ENCODE results near the gene ZNF385A.

Gene ZNF385A

DNA sequence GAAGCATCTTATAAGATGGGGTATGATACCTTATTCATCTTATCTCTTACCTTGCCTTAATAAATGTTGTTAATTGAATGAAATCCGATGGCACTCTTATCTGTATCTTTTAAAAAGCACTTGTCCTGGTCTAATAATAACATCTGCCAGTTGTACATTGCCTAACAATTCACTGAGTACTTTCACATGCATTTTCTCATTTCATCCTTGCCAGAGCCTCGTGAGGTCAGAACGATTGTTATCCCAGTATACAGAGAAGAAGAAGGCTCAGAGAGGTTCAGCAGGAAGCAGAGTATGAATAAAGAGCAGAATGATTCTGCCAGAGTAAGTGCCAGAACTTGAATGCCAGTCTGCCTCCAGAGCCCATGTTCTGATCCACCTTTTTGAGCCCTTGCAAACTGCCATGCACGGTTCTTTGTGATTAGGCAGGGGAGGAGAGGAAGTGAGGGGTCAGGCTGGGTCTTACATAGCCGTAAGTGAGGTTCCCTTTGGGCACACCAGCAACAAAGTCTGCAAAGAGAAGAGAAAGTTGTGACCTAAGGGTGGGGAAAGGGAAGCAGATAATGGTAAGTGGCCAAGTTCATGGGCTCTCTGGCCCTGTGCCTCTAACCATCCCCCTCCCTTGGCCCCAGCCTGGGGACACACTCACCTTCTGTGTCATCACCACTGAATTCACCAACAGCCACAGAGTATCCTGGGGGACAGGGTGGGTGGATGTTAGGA, 22.8 kb upstream of the ZNF385A start:
- peak; percentile 27 to 29 for ATAC-seq (replicated peaks)
- no peak overlapping the region for H3K27ac Mint-ChIP-seq
- H3K4me3 Mint-ChIP-seq = no peak overlapping the region
- H3K4me1 Mint-ChIP-seq = peaks cover 20 to 32% of the 10 kb centered on the region in 2 donors
- H3K36me3 Mint-ChIP-seq = no peaks in the 10 kb centered on the region
- DNase-seq = no peak
- no peaks in the 10 kb centered on the region for H3K27me3 Mint-ChIP-seq
- H3K9me3 Mint-ChIP-seq = no peaks in the 10 kb centered on the region

DNA sequence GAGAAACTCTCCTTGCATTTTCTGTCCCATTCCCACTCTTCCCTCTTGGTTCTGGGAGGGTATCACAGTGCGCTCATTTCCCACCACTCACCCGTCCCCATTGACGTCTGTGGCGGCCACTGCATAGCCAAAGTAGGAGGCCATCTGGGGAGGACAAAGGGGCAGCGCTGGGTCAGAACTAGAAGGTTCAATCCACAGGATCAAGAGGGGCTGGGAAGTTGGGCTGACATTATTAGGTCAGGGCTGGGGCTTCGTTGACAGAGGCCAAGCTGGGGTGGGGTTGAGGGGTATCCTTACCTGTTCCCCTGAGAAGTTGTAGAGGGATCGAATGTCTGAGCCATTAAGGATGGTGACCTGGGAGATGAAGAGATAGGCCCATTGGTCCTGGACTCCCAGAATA, 21.0 kb upstream of the ZNF385A start:
- Mint-ChIP-seq H3K9me3 (no peaks in the 10 kb centered on the region), H3K4me1 (peaks cover 11 to 20% of the 10 kb centered on the region in 2 donors), H3K4me3 (no peak overlapping the region), H3K27me3 (no peaks in the 10 kb centered on the region), H3K36me3 (no peaks in the 10 kb centered on the region), H3K27ac (no peak overlapping the region)
- no peak for ATAC-seq (replicated peaks)
- no peak for DNase-seq

DNA sequence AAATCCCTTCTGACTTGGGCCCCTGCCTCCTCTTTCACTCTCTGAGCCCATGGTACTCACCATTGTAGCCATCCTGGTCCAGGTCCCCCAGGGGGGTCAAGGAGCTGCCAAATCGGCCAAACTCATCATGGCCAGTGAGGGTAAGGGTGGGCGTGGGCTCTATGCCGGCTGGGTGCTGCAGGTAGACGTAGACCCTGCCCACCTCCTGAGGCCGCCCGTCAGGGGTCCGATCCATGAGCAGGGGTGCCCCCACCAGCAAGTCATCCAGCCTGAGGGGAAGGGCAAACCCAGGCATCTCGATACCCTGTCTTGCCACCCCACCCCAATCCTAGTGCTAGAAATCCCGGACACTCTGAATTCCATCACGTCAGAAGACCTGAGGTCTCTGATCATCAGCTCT, 20.6 kb upstream of the ZNF385A start:
- peaks cover 11 to 20% of the 10 kb centered on the region in 2 donors for H3K4me1 Mint-ChIP-seq
- H3K27me3 Mint-ChIP-seq = no peaks in the 10 kb centered on the region
- H3K9me3 Mint-ChIP-seq = no peaks in the 10 kb centered on the region
- H3K36me3 Mint-ChIP-seq = no peaks in the 10 kb centered on the region
- no peak overlapping the region for H3K27ac Mint-ChIP-seq
- ATAC-seq (replicated peaks) (no peak), DNase-seq (no peak)
- no peak overlapping the region for H3K4me3 Mint-ChIP-seq

DNA sequence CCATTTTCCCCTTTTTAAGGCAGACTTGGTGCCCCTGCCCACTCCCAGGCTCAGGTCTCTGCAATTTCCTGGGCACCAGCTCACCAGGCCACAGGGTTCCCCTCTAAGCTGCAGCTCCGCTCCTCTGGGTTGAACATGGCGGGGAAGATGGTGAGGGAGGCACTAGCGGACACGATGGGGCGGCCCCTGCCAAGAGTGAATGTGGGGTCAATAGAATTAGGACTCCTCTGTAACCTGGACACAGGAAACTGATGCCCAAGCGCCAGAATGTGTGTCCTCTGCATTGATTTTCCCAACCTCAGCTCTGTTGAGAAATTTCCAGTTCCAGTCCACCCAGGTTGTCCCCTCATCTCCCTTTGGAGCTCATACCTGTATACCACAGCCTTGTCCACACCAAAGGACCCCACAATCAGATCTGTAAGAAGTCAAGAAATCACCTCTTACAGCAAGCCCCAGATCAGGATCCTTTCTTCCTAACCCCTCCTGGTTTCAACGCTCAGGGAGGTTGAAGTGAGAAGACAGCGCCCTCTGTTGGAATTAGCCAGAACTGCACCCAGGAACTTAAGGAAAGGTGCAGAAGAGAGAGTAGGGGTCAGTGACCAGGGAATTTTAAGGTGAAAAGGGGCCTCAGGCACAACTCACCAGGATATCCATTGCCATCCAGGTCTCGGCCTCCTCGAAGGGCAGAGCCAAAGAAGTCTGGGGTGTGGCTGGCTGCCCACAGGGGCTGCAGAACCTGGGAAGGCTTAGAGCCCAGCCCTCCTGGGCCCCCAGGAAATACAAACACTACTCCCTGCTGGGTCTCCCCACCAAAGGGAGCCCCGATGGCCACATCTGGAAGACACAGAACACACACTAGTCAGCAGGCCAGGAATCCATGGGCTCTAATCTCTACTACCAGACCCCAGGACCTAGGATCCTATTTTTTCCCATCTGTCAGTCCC, 19.8 kb upstream of the ZNF385A start:
- peak in 1 of 2 donors; percentile 59 for ATAC-seq (replicated peaks)

DNA sequence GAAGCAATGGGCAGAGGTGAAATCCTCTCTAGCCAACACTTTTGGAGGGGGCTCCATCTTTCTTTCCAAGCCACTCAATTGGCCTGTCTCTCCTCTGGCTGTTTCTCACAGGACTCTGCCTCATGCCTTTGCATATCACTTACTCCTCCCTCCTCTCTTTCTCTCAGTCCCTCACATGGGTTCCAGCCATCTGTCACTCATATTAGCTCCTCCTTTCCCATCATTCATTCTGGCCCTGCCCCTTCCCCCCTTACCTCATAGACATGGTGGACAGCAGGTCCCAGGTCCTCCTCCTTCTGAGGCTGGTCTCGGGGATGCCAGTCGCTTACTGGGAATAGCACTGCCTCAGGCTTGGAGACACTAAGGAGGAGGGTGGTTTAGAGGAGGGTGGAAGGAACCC, 16.6 kb upstream of the ZNF385A start:
- ATAC-seq (replicated peaks) (no peak), DNase-seq (no peak)
- H3K4me1 Mint-ChIP-seq = peaks cover 4 to 14% of the 10 kb centered on the region in 2 donors

More for the DNA sequence above, 19.8 kb upstream of the ZNF385A start:
- H3K4me1 Mint-ChIP-seq = peaks cover 11 to 21% of the 10 kb centered on the region in 2 donors
- no peaks in the 10 kb centered on the region for H3K9me3 Mint-ChIP-seq
- no peak overlapping the region for H3K4me3 Mint-ChIP-seq
- H3K27ac Mint-ChIP-seq = no peak overlapping the region
- no peaks in the 10 kb centered on the region for H3K36me3 Mint-ChIP-seq
- no peak for DNase-seq
- H3K27me3 Mint-ChIP-seq = no peaks in the 10 kb centered on the region

DNA sequence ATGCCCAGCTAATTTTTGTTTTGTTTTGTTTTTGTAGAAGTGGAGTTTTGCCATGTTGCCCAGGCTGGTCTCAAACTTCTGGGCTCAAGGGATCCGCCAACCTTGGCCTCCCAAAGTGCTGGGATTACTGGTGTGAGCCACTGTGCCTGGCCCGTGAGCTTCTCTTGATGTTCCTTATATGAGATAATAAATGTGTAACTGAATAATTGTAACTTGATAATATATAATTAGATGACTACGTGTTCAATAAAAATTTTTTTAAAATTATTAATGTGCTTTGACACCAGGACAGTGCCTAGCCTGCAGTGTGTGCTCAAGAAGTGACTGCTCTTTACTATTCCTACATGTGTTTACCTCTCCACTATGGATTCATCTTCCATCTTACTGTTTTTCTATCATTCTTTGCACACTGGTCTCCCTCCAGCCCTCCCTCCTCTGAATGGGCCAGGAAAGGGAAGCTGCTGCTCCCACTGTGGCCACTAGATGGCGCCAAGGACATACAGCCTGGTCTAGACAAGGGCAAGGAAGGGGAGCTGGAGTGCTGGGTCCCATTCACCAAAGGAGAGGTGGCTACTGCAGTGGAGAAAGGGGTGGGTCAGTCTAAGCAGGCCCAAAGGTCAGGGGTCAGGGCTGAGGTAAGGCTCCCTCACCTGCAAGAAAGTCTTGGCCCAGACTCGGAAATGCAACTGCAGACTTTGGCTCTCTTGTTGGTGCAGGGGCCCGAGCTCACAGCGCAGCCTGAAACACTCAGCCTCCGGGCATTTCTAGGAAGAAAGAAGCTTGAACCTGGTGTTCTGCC, 14.7 kb upstream of the ZNF385A start:
- ATAC-seq (replicated peaks) = peak; percentile 96 to 98
- Mint-ChIP-seq H3K4me3 (no peak overlapping the region), H3K27me3 (no peaks in the 10 kb centered on the region), H3K27ac (no peak overlapping the region), H3K9me3 (no peaks in the 10 kb centered on the region), H3K4me1 (peaks cover under 1 to 8% of the 10 kb centered on the region in 2 donors), H3K36me3 (no peaks in the 10 kb centered on the region)
- peak; percentile 73 for DNase-seq

More for the DNA sequence above, 16.6 kb upstream of the ZNF385A start:
- H3K4me3 Mint-ChIP-seq = no peak overlapping the region
- no peaks in the 10 kb centered on the region for H3K27me3 Mint-ChIP-seq
- no peaks in the 10 kb centered on the region for H3K36me3 Mint-ChIP-seq
- no peak overlapping the region for H3K27ac Mint-ChIP-seq
- no peaks in the 10 kb centered on the region for H3K9me3 Mint-ChIP-seq

DNA sequence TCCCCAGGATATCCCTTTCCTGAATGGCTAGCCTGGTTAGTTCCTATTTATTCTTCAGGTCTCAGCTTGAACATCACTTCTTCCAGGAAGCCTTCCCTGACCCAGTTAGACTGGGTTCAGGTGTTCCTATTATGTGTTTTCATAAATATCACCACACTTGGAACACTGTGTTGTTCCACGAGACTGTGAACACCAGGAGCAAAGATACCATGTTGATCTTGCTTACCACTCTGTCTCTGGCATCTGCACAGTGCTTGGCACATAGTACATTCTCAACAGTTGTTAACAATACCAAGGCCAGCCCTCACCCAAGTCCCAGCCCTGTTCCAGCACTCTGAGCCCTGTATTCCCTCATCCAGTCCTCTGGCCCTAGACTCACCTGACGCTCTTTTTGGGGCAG, 13.7 kb upstream of the ZNF385A start:
- no peak for DNase-seq
- ATAC-seq (replicated peaks) = no peak
- H3K4me3 Mint-ChIP-seq = no peak overlapping the region
- H3K9me3 Mint-ChIP-seq = no peaks in the 10 kb centered on the region
- H3K36me3 Mint-ChIP-seq = no peaks in the 10 kb centered on the region
- peaks cover 6 to 17% of the 10 kb centered on the region in 2 donors for H3K4me1 Mint-ChIP-seq
- H3K27me3 Mint-ChIP-seq = no peaks in the 10 kb centered on the region
- H3K27ac Mint-ChIP-seq = no peak overlapping the region

DNA sequence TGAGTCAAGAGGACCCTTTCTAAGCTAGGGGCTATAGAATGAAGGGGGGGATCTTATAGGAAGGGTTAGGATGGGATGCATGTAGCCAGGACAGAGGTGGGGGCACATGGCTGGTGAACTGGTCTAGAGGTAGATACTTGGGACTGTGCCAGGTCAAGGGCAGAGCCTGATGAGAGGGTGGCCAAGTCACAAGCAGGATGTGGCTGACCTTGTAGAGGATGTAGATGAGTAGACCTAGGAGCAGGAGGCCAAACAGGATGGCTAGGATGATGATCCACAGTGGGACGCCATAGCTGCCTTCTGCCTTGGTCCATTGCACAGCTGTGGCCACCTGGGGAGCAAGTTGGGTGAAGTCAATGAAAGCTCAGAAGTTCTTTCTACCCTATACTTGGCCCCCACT, 12.6 kb upstream of the ZNF385A start:
- Mint-ChIP-seq H3K4me3 (no peak overlapping the region), H3K9me3 (no peaks in the 10 kb centered on the region), H3K4me1 (peaks cover 12 to 27% of the 10 kb centered on the region in 2 donors), H3K27ac (no peak overlapping the region), H3K36me3 (no peaks in the 10 kb centered on the region), H3K27me3 (no peaks in the 10 kb centered on the region)
- no peak for DNase-seq
- ATAC-seq (replicated peaks) = no peak

DNA sequence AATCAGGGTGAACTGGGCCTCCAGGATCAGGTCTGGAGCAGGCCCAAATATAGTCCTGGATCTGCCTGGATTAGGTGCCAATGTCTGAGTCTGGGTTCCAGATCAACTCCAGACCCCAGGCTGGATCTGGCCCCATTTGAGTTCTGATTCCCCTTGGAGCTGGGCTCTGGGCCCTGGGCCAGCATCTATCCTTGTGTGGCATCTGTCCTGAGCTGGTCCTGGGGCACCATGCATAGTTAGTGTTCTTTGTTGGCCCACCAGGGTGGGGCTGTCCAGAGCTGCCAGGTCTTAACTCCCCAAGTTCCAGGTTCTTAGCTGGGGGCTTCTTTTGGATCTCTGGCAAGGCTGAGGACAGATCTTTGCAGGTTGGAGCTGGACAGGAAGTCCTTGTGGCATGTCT, 11.0 kb upstream of the ZNF385A start:
- H3K27me3 Mint-ChIP-seq = no peaks in the 10 kb centered on the region
- no peaks in the 10 kb centered on the region for H3K36me3 Mint-ChIP-seq

DNA sequence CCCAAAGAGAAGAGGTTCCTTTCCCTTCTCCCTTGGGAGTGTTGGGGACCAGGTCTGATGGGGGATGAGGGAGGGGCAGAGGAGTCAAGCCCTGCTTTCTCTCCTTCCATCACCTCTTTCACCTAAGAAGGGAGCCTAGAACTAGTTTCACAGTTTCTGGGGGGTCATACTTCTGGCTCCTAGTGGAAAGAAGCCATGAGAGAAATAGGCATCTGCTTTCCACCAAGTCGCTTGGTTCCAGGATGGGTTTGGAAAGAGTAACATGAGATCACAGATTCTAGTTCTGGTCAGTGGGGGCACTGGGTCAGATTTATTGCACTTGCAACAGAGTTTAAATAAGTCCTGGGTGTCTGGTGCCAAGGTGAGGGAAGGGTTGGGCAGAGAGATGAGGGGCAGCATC, 10.5 kb upstream of the ZNF385A start:
- DNase-seq (no peak), ATAC-seq (replicated peaks) (no peak)
- no peaks in the 10 kb centered on the region for H3K36me3 Mint-ChIP-seq
- no peak overlapping the region for H3K27ac Mint-ChIP-seq
- no peak overlapping the region for H3K4me3 Mint-ChIP-seq
- H3K9me3 Mint-ChIP-seq = no peaks in the 10 kb centered on the region
- H3K4me1 Mint-ChIP-seq = peaks cover 23 to 49% of the 10 kb centered on the region in 2 donors
- H3K27me3 Mint-ChIP-seq = no peaks in the 10 kb centered on the region

More for the DNA sequence above, 11.0 kb upstream of the ZNF385A start:
- Mint-ChIP-seq H3K27ac (no peak overlapping the region), H3K4me1 (peaks cover 19 to 43% of the 10 kb centered on the region in 2 donors), H3K4me3 (no peak overlapping the region), H3K9me3 (no peaks in the 10 kb centered on the region)
- ATAC-seq (replicated peaks) (no peak), DNase-seq (no peak)

DNA sequence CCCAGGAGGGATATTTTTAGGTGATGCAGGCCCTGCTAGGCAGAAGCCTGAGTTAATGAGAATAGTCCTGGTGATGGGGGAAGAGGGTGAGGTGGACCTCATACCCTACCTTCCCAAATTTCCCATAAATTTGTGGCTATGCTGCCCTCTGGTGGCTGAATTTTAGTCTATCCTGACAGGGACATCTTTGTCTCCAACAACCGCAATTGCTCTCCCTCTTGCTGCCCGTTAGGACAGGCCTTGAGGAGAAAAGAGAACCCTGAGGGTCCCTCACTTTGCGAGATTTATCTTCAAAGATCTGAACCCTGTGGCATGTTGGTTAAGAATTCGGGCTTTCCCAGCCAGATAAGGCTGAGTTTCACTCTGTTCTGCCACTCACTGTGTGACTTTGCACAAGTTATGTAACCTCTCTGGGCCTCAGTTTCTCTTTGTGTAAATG, 9.8 kb upstream of the ZNF385A start:
- H3K36me3 Mint-ChIP-seq = no peaks in the 10 kb centered on the region
- no peak overlapping the region for H3K4me3 Mint-ChIP-seq
- peak; percentile 35 for DNase-seq
- peaks cover 30 to 54% of the 10 kb centered on the region in 2 donors for H3K4me1 Mint-ChIP-seq
- H3K27me3 Mint-ChIP-seq = no peaks in the 10 kb centered on the region
- no peak overlapping the region for H3K27ac Mint-ChIP-seq
- H3K9me3 Mint-ChIP-seq = no peaks in the 10 kb centered on the region
- ATAC-seq (replicated peaks) = peak; percentile 56

DNA sequence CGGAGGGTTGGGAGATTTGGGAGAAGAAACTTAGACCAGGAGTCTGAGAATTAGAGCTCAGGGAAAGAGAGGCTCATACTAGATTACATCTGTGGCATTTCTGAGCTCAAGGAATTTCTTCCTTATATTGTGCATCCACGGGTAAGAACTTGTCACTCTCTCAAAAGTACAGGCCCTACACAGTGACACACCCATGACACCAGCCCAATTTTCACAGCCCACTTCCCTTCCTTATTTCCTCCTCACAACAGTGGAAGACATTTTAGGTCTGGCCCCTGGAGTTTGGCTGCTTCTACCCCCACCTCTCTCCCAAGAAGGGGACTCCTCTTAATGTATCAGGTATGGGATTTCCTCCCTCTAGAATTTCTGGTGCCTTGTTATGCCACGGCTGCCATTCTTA, 9.2 kb upstream of the ZNF385A start:
- no peak for DNase-seq
- H3K4me1 Mint-ChIP-seq = peaks cover 34 to 56% of the 10 kb centered on the region in 2 donors
- H3K4me3 Mint-ChIP-seq = no peak overlapping the region
- H3K9me3 Mint-ChIP-seq = no peaks in the 10 kb centered on the region
- H3K27ac Mint-ChIP-seq = peak overlapping the region; percentile 87
- H3K36me3 Mint-ChIP-seq = no peaks in the 10 kb centered on the region
- ATAC-seq (replicated peaks) = no peak
- H3K27me3 Mint-ChIP-seq = no peaks in the 10 kb centered on the region

DNA sequence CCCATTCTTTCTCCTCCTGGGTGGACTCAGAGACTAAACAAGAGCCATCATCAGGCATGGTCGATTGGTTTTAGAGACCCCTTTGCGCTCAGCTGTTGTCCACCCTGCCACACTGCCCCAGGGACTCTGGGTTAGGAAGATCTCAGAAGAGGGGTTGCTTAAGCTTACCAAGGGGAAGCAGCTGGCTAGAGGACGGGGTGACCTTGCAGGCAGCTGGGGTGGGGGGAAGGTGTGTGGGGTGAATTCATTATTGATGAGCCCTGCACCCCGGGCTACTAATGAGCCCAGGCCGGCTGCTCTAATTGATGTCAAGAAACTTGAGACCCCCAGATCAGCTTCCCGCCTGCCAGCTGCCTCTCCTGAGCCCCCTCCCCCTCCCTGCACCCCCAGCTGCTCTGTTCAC, 8.7 kb upstream of the ZNF385A start:
- Mint-ChIP-seq H3K27ac (no peak overlapping the region), H3K9me3 (no peaks in the 10 kb centered on the region), H3K4me3 (no peak overlapping the region), H3K27me3 (no peaks in the 10 kb centered on the region), H3K4me1 (peaks cover 37 to 61% of the 10 kb centered on the region in 2 donors), H3K36me3 (no peaks in the 10 kb centered on the region)
- ATAC-seq (replicated peaks) (no peak), DNase-seq (no peak)

Measured in stimulated activated naive B cell treated with anti-CD40 and anti-IgM and Interleukin-4, amounts not matched to agents 10 μg/mL and 1 μg/mL and 100 μg/mL, for 72 hours (primary cell).